GM12891 (cell line): Measurements from ENCODE around the gene HCK.

Experiments used
- DNase-seq: peaks from one replicate; pipeline ENCODE4 v3.0.0; 2011; ENCODE audit warnings: low spot score; ENCODE audit not compliant: insufficient read length
- FAIRE-seq: peaks from 2 replicates; lab custom pipeline; 2011; peaks lifted over from hg19 to GRCh38; lab: Jason Lieb, UNC
- PAX5 ChIP-seq: IDR thresholded peaks from 2 replicates; pipeline ENCODE4 v1.6.1; 2011; ENCODE audit warnings: low read length, moderate library complexity, mild to moderate bottlenecking; ENCODE audit not compliant: insufficient read depth, severe bottlenecking
- POLR2A ChIP-seq: IDR thresholded peaks from 2 replicates; pipeline ENCODE4 v1.6.1; 2011; ENCODE audit warnings: low read depth, low read length, control low read depth
- POLR2AphosphoS5 ChIP-seq: IDR thresholded peaks from 2 replicates; pipeline ENCODE4 v1.6.1; 2011; ENCODE audit warnings: low read depth, low read length, control low read depth
- POU2F2 ChIP-seq: IDR thresholded peaks from 2 replicates; pipeline ENCODE4 v1.6.1; 2011; ENCODE audit warnings: low read depth, mild to moderate bottlenecking, control low read depth, low read length, moderate library complexity
- SPI1 ChIP-seq: IDR thresholded peaks from 2 replicates; pipeline ENCODE4 v1.6.1; 2011; ENCODE audit warnings: low read depth, low read length, control low read depth
- TAF1 ChIP-seq: IDR thresholded peaks from 2 replicates; pipeline ENCODE4 v1.6.1; 2011; ENCODE audit warnings: low read depth, low read length, control low read depth

HCK gene

DNA sequence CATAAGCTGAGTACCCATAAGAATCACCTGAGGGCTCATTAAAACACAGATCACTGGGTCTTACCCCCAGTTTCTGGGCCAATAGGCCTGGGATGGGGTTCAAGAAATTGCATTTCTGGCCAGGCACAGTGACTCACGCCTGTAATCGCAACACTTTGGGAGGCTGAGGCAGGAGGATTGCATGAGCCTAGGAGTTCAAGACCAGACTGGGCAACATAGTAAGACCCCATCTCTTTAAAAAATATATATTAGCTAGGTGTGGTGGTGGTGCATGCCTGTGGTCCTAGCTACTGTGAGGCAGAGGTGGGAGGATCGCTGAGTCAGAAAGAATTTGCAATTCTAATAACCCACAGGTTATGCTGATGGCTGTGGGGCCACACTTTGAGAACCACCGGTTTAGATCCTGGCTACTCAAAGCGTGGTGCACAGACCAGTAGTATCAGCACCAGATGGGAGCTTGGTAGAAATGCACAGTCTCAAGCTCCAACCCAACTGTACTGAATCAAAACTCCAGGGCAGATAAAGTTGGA is 39.8 kb upstream of the HCK start:
- no peak for TF ChIP-seq POLR2A
- no peak for TF ChIP-seq SPI1
- TF ChIP-seq POLR2AphosphoS5, result no peak
- TF ChIP-seq PAX5, result no peak
- no peak for TF ChIP-seq POU2F2
- TF ChIP-seq TAF1, result no peak
- DNase-seq (no peak), FAIRE-seq (no peak)

DNA sequence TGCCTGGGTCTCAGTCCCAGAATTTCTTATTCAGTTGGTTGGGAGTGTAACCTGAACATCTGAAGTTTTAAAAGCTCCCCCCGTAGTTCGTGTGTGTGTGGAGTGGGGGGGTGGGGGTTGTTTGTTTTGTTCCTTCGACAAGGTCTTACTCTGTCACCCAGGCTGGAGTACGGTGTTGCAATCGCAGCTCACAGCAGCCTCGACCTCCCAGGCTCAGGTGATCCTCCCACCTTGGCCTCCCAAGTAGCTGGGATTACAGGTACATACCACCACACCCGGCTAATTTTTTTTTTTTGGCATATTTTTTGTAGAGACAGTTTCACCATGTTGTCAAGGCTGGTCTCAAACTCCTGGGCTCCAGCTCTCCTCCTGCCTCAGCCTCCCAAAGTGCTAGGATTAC is 38.7 kb upstream of the HCK start:
- FAIRE-seq, result no peak
- TF ChIP-seq POU2F2 (no peak), SPI1 (no peak), POLR2A (no peak), TAF1 (no peak), PAX5 (no peak), POLR2AphosphoS5 (no peak)
- no peak for DNase-seq

DNA sequence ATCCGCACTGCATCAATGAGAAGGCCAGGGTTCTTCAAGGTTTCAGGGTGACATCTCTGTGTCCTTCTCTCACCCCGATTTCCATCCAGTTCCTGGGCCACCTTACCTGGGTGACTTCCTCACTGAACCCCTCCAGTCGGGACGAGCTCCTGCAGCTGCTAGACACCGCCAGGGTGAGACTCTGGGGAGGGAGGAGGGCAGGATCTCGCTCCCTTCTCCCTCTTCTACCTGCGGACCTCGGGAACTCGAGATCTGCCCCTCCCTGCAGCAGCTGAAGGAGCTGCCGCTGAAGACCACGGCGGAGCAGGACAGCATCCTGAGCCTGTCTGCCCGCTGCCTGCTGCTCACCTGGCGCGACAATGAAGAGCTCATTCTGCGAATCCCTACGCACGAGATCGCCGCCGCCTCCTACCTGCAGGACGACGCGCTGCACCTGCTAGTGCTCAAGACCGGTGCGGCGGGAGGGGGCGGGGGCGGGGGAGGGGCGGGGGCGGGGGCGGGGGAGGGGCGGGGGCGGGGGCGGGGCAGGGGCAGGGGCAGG is 34.3 kb upstream of the HCK start:
- TF ChIP-seq TAF1 (no peak), PAX5 (no peak), POLR2AphosphoS5 (no peak), POU2F2 (no peak), SPI1 (no peak)
- DNase-seq (peak; percentile 53), FAIRE-seq (no peak)

DNA sequence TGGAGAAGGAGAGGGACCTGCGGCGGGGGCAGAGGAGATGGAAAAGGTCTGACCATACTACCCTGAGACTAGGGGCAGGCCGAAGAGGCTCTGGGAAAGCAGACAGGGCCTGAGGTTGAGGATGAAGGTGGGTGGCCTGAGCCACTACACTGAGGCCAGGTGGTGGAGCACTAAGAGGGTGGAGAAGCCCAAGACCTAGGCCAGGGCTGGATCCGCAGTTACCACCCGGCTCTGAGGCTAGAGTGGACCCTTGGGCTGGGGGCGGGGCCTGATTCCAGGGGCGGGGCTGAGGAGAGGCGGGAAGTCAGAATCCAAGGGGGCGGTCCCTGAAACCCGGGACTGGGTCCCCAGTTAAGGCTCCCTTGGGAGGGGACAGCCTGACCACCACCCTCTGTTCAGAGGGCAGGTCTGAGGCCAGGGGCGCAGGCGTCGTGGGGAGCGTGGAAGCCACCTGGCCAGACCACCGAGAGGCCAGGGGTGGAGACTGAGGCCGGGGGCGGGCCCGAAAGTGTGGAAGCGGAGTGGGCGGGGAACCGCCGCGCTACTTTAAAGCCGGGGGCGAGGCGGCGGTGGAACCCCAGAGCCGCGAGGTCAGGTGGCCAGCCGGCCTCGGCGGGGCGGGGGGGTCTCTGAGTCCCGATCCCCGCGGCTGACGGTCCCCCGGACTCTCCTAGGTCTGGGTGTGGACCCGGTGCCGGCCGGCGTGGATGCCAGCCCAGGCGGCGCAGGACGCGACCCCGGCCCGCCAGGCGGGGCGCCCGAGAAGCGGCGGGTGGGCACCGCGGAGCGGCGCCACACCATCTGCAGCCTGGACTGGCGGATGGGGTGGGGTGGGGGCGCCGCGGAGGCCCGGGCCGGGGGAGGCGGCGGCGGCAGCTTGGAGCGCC is 33.5 kb upstream of the HCK start:
- no peak for FAIRE-seq
- TF ChIP-seq POU2F2 (no peak), POLR2AphosphoS5 (no peak), PAX5 (no peak), TAF1 (no peak)
- DNase-seq, result peak; percentile 57

DNA sequence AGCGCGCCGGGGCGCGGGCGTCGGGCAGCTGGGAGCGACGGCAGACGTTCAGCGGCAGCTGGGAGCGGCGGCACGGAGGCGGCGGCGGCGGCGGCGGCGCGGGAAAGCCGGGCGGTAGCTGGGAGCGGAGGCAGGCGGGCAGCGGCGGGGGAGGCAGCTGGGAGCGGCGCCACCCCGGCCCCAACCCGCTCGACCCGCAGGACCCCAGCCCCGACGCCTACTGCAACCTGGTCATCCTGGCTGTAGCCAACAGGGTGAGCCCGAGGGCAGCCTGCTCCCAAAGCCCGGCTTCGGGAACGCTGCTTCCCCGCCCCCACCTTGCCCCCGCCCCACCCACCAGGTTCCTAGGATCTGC is 32.9 kb upstream of the HCK start:
- no peak for FAIRE-seq
- DNase-seq, result no peak
- TF ChIP-seq TAF1, result no peak
- TF ChIP-seq POU2F2, result no peak
- TF ChIP-seq POLR2A, result no peak
- no peak for TF ChIP-seq PAX5
- TF ChIP-seq POLR2AphosphoS5, result no peak
- no peak for TF ChIP-seq SPI1

DNA sequence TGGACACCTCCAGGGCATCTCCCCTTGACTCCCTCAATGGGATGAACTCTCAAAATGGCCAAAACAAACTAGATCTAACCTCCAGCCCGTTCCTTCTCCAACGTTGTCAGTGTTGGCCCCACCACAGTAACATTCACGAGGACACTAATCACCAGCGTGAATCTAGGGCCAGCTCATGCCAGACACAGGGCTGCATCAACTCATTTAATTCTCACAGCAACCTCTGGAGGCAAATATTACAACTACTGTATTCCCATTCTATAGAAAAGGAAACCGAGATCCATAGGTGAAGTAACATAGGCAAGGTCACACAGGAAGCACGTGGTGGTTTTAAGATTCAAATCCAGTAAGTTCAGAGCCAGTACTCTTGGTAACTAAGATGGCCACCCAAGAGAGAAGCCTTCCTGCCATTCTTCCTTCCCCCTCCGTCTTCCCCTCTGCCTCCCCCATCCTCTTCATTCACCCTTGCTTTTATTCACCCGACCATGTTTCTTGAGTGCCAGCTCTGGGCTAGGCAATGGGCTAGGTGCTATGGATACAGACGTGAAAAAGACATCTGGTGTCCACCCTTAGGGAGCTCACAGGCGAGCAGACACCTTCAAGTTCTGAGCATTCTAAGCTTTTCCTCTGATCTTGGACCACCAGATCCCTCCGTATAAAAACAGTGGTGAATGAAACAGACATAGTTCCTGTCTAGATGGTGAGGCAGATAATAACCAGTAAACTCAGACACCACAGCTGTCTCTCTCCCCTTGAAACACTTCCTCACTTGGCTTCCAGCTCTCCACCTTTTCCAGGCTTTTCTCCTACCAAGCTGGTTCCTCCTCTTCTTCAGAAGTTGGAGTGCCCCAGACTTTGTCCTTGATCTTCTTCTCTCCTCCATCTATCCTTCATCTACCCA is 32.2 kb upstream of the HCK start:
- DNase-seq (no peak), FAIRE-seq (peak; percentile 26)
- TF ChIP-seq POLR2A, result no peak

DNA sequence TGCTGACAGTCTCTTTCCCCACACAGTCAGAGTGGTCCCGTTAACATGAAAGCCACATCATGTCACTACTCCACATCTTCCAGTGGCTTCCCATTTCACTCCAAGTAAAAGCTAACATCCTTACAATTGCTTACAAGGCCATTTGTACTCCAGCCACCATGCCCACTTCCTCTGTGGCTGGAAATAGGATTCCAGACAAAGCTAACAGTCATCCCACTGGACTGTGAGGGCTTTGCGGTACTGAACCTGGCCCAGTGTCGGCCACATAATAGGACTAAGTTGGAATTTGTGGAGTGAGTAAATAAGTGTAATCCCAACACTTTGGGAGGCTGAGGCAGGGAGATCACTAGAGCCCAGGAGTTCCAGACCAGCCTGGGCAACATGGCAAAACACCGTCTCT is 31.0 kb upstream of the HCK start:
- TF ChIP-seq TAF1 (no peak), POLR2A (no peak), POU2F2 (no peak), SPI1 (no peak)
- FAIRE-seq (no peak), DNase-seq (no peak)

DNA sequence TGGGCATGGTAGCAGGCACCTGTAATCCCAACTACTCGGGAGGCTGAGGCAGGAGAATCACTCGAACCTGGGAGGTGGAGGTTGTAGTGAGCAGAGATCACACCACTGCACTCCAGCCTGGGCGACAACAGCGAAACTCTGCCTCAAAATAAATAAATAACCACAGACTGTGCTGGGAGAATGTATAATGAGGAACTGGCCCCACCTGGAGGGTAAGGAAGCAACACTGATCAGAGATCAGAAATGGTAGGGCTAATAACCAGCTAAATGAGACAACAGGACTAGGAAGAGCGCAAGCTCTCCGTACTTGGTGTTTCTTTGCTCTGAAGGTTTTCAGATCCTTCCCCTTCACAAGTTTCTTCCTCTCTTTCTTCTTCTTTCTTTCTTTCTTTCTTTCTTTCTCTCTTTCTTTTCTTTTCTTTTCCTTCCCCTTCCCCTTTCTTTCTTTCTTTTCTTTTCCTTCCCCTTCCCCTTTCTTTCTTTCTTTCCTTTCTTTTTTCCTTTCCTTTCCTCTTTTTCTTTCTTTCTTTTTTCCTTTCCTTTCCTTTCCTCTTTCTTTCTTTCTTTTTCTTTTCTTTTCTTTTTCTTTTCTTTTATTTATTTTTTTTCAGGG is 27.3 kb upstream of the HCK start:
- no peak for DNase-seq
- no peak for TF ChIP-seq POLR2AphosphoS5
- no peak for TF ChIP-seq TAF1
- peak; percentile 63 for TF ChIP-seq SPI1
- FAIRE-seq, result no peak

DNA sequence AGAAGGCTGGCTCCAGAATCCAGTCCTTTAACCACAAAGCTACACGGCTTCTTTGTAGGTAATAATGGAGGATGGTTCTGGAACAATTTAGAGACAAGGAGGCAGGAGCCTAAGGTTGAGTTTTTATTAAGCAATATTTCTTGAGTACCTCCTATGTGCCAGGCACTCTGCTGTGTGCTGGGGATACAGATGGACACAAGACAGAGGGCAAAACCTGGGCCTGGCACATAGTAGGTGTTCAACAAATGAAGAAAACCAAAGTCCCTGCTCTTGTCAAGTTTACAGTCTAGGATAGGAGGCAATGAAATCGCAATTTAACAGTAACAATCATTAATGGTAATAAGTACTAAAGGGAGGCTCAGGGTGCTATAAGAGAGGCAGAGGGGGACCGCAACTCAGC is 24.4 kb upstream of the HCK start:
- FAIRE-seq, result no peak
- TF ChIP-seq SPI1 (no peak), POLR2A (no peak), TAF1 (no peak), POLR2AphosphoS5 (no peak), PAX5 (no peak), POU2F2 (no peak)
- no peak for DNase-seq
